Suprapubic skin (tissue), 4 donors: ENCODE measurements around the gene DPY19L2. TPM values are rescaled to one million over a fixed set of nuclear protein-coding genes. Genes with fewer than 3 reads are reported as not detected.
"Not testable (repeated sequence)": the region's sequence is repeated elsewhere in the genome, so short reads cannot be mapped to it uniquely, and the experiment has no call there.

Experiments
- DNase-seq, 2 donors: peaks; one replicate each; pipeline ENCODE4 v3.0.0-alpha.2; 2019; ENCODE audit warnings: low spot score in 2 of 2
- H3K27ac ChIP-seq: fragments of 200-600 bp; sonication (generic); one replicate; pipeline ENCODE4 v1.5.1; 2019
- H3K27me3 ChIP-seq: fragments of 200-600 bp; sonication (generic); one replicate; pipeline ENCODE4 v1.5.1; 2019
- H3K36me3 ChIP-seq: fragments of 200-600 bp; sonication (generic); one replicate; pipeline ENCODE4 v1.5.1; 2019
- H3K4me1 ChIP-seq: fragments of 200-600 bp; sonication (generic); one replicate; pipeline ENCODE4 v1.5.1; 2019
- H3K4me3 ChIP-seq: fragments of 200-600 bp; sonication (generic); one replicate; pipeline ENCODE4 v1.5.1; 2019; ENCODE audit warnings: mild to moderate bottlenecking
- H3K9me3 ChIP-seq: fragments of 200-600 bp; sonication (generic); one replicate; pipeline ENCODE4 v1.5.1; 2019
- WGBS: methylation state at CpG from one replicate; pipeline ENCODE4 v1.1.5; 2018; 5-methylcytosine and 5-hydroxymethylcytosine counted together
- total RNA-seq, 4 donors: library from RNA; depleted of rRNA; stranded (reverse); fragments of >200 nt; gene quantifications; one replicate each; pipeline ENCODE4 v1.1.0, GENCODE V29; 2016

The DPY19L2 gene
- total RNA-seq, 4 donors from 2014 or later: 0.64 to 6.7 (median 2.0) TPM

DNA sequence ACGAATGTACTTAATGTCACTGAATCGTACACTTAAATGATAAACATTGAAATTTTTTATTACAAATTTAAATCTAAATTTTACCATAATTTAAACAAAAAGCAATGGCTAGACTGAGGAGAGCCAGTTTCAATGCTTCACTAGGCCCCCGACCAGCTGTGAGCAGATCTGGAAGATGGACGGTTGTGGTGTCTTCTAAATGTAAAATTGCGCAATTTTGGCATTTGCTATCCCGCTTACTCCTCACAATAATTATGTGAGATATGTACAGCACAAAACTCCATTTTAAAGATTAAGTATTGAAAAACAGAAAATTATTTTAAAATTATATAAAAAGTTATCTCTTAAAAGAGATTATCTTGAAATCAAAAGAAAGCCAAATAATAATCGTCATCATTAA is 5.3 kb downstream of the DPY19L2 start:
- H3K4me3 ChIP-seq, DNase-seq, H3K36me3 ChIP-seq, H3K4me1 ChIP-seq, H3K27me3 ChIP-seq, H3K27ac ChIP-seq, H3K9me3 ChIP-seq: not testable (repeated sequence)
- WGBS: 87% methylated on average over 7 of the region's 7 CpGs

- not testable (repeated sequence) for DNase-seq, H3K27ac ChIP-seq, H3K36me3 ChIP-seq, H3K4me3 ChIP-seq, H3K9me3 ChIP-seq, H3K27me3 ChIP-seq, H3K4me1 ChIP-seq
- 91% methylated on average over 3 of the region's 3 CpGs for WGBS
These were observed 9.8 kb downstream of the DPY19L2 start for GRCh38 chr12:63658501-63658900.

GRCh38 chr12:63656407-63656806 is 11.9 kb downstream of the DPY19L2 start:
- H3K4me3 ChIP-seq, H3K9me3 ChIP-seq, DNase-seq, H3K27ac ChIP-seq, H3K4me1 ChIP-seq, H3K27me3 ChIP-seq, H3K36me3 ChIP-seq: not testable (repeated sequence)
- 91% methylated on average over 2 of the region's 2 CpGs for WGBS

DNA sequence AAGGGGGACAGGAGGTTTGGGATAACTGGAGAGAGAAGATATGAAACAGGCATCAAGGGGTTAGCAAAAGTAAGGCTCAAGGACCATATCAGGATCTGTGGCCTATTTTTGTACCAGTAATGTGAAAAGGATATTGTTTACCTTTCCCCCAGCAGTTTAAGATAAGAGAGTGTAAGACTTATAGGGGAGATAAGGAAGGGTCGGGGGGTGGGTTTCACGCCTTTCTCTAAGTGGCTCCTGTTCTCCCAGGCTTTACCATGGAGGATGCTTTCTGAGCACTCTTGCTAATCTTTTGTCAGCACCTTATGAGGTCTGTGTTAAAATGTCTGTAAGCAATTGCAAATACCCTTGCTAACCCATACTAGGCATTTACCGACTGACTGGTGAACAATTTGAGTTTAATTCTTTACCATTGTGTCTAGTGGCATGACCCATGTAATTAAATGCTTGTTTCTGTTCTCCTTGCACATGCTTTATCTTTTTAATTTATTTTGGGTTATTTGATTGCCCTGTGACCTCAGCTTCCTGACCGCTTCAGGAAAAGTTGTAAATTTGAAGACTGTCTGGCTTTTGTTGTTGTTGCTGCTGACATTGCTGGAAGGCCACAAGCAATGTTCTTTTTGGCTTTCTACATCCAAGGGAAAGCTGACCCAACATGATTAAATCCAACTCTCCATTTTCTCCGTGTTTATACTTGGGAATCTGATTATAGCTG is 12.6 kb downstream of the DPY19L2 start:
- H3K9me3 ChIP-seq, H3K27me3 ChIP-seq, H3K4me1 ChIP-seq, H3K4me3 ChIP-seq, DNase-seq, H3K36me3 ChIP-seq, H3K27ac ChIP-seq: not testable (repeated sequence)
- 56% methylated on average over 5 of the region's 5 CpGs for WGBS

- not testable (repeated sequence) for H3K9me3 ChIP-seq, H3K36me3 ChIP-seq, DNase-seq, H3K27ac ChIP-seq, H3K4me1 ChIP-seq, H3K4me3 ChIP-seq, H3K27me3 ChIP-seq
- WGBS: 61% methylated on average over 5 of the region's 5 CpGs
These were observed 13.8 kb downstream of the DPY19L2 start for GRCh38 chr12:63654481-63654880.

DNA sequence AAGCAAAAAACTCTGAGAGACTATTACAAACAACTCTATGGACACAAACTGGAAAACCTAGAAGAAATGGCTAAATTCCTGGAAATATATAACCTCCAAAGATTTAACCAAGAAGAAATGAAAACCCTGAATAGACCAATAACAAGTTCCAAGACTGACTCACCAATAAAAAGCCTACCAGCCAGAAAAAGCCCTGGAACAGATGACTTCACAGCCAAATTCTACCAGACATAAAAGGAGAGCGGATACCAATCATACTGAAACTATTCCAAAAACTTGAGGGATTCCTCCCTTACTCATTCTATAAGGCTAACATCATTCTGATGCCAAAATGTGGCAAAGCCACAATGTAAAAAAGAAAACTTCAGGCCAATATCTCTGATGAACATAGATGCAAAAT is 18.8 kb downstream of the DPY19L2 start:
- H3K4me3 ChIP-seq, DNase-seq, H3K4me1 ChIP-seq, H3K9me3 ChIP-seq, H3K27ac ChIP-seq, H3K27me3 ChIP-seq, H3K36me3 ChIP-seq: not testable (repeated sequence)
- WGBS: 75% methylated on average over 1 of the region's 1 CpG

- not testable (repeated sequence) for H3K4me1 ChIP-seq, H3K4me3 ChIP-seq, H3K27me3 ChIP-seq, H3K36me3 ChIP-seq, H3K9me3 ChIP-seq, H3K27ac ChIP-seq, DNase-seq
- 69% methylated on average over 5 of the region's 5 CpGs for WGBS
These were observed 24.7 kb downstream of the DPY19L2 start for GRCh38 chr12:63643381-63644140.

GRCh38 chr12:63624258-63624657 is 44.0 kb downstream of the DPY19L2 start:
- 78% methylated on average over 4 of the region's 4 CpGs for WGBS

DNA sequence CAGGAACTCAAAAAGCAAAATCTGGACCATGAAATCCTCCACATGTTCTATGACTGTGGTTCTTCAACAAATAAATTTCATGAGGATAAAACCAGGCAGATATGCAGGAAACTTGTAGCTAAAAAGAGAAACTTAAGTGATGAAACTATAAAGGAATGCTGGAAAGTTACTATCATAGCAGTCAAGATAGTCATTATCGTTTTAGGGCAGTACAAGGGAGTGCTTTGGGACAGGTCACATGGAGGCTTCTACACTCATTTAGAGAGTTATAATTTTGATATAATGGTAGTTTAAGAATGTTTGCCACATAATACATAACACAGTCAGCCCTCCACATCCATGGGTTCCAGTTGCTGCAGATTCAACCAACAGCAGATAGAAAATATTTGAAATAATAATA is 52.7 kb downstream of the DPY19L2 start:
- H3K4me1 ChIP-seq, H3K4me3 ChIP-seq, DNase-seq, H3K27ac ChIP-seq, H3K27me3 ChIP-seq, H3K9me3 ChIP-seq, H3K36me3 ChIP-seq: not testable (repeated sequence)
- WGBS: 0% methylated on average over 1 of the region's 1 CpG

More at GRCh38 chr12:63624258-63624657, 44.0 kb downstream of the DPY19L2 start:
- not testable (repeated sequence) for H3K9me3 ChIP-seq, H3K36me3 ChIP-seq, H3K4me3 ChIP-seq, DNase-seq, H3K27ac ChIP-seq, H3K4me1 ChIP-seq, H3K27me3 ChIP-seq

GRCh38 chr12:63611285-63611684 is 57.0 kb downstream of the DPY19L2 start:
- not testable (repeated sequence) for H3K9me3 ChIP-seq, H3K27me3 ChIP-seq, H3K36me3 ChIP-seq, H3K4me1 ChIP-seq, DNase-seq, H3K27ac ChIP-seq, H3K4me3 ChIP-seq
- no CpG with 5 or more reads among the region's 2 CpGs for WGBS

DNA sequence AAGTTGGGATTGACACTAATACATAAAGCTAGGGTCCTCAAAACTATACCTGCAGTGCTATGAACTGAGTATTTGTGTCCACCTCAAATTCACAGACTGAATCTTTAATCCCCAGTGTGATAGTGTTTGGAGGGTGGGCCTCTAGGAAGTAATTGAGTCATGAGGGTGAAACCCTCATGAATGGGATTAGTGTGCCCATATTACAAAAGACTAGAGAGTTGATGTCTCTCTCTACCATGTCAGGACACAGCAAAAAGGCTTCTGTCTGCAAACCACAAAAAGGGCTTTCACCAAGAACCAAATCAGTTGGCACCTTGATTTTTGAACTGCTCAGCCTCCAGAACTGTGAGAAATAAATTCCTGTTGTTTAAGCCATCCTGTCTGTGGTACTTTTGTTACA is 59.0 kb downstream of the DPY19L2 start:
- not testable (repeated sequence) for H3K4me3 ChIP-seq, H3K27ac ChIP-seq, H3K9me3 ChIP-seq, H3K4me1 ChIP-seq, H3K27me3 ChIP-seq, DNase-seq, H3K36me3 ChIP-seq

GRCh38 chr12:63604985-63605384 is 63.3 kb downstream of the DPY19L2 start:
- 64% methylated on average over 3 of the region's 3 CpGs for WGBS
- H3K27me3 ChIP-seq, H3K27ac ChIP-seq, DNase-seq, H3K9me3 ChIP-seq, H3K36me3 ChIP-seq, H3K4me3 ChIP-seq, H3K4me1 ChIP-seq: not testable (repeated sequence)

GRCh38 chr12:63594828-63595227 is 73.5 kb downstream of the DPY19L2 start:
- DNase-seq, H3K4me1 ChIP-seq, H3K36me3 ChIP-seq, H3K4me3 ChIP-seq, H3K27ac ChIP-seq, H3K27me3 ChIP-seq, H3K9me3 ChIP-seq: not testable (repeated sequence)
- 48% methylated on average over 4 of the region's 4 CpGs for WGBS

DNA sequence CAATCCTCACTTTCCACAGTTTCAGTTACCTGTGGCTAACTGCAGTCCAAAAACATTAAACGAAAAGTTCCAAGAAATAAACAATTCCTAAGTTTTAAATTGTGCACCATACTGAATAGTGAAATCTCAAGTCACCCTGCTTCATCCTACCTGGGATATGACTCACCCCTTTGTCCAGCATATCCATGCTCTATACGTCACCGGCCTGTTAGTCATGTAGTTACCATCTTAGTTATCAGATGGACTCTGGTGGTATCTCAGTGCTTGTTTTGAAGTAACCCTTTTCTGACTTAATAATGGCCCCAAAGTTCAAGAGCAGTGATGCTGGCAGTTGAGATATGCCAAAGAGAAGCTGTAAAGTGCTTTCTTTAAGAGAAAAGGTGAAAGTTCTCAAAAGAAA is 83.9 kb downstream of the DPY19L2 start:
- H3K27me3 ChIP-seq, H3K9me3 ChIP-seq, H3K27ac ChIP-seq, H3K36me3 ChIP-seq, H3K4me1 ChIP-seq, DNase-seq, H3K4me3 ChIP-seq: not testable (repeated sequence)
- WGBS: 90% methylated on average over 3 of the region's 3 CpGs
